Activated CD8-positive, alpha-beta T cell treated with anti-CD3 and anti-CD28 coated beads, Interleukin-2, amount 10 ng/mL, durations not matched to agents 7 days and 5 days (primary cell): Measurements from ENCODE around the gene TECPR2. TPM values are rescaled to one million over a fixed set of nuclear protein-coding genes. Genes with fewer than 3 reads are reported as not detected.

Experiments used
- ATAC-seq: fragments of 150-1000 bp; cut with Tn5 transposase; one replicate; pipeline ENCODE4 v1.10.0; 2021; ENCODE audit warnings: moderate library complexity
- CTCF ChIA-PET: fragments of 350-600 bp; sonication (Branson Sonifier 250); formaldehyde crosslinking; loops from one replicate; lab custom pipeline; 2021; ENCODE audit warnings: antibody characterized with exemption; lab: Charles Lee
- POLR2A ChIA-PET: fragments of 350-600 bp; sonication (Branson Sonifier 250); formaldehyde crosslinking; loops from one replicate; lab custom pipeline; 2021; ENCODE audit warnings: antibody characterized with exemption; lab: Charles Lee
- DNase-seq: peaks from one replicate; pipeline ENCODE4 v3.0.0-alpha.2; 2020
- H3K27ac Mint-ChIP-seq: one replicate; pipeline ENCODE4 v1.8.0; 2021; ENCODE audit warnings: mild to moderate bottlenecking, mixed read lengths
- H3K27me3 Mint-ChIP-seq: one replicate; pipeline ENCODE4 v1.8.0; 2021; ENCODE audit warnings: low read depth, mixed read lengths
- H3K36me3 Mint-ChIP-seq: one replicate; pipeline ENCODE4 v1.8.0; 2021; ENCODE audit warnings: low read depth, mixed read lengths
- H3K4me1 Mint-ChIP-seq: one replicate; pipeline ENCODE4 v1.8.0; 2021; ENCODE audit warnings: low read depth, mixed read lengths
- H3K4me3 Mint-ChIP-seq: one replicate; pipeline ENCODE4 v1.8.0; 2021; ENCODE audit warnings: mild to moderate bottlenecking, mixed read lengths
- H3K9me3 Mint-ChIP-seq: one replicate; pipeline ENCODE4 v1.8.0; 2022; ENCODE audit warnings: mixed read lengths; ENCODE audit not compliant: insufficient read depth
- total RNA-seq, 2 experiments: library from RNA; stranded (reverse); gene quantifications; one replicate each; pipeline ENCODE4 v1.2.3, GENCODE V29; 2021

The TECPR2 gene
- total RNA-seq, 2 experiments from 2014 or later = 8.0 to 9.4 TPM

- POLR2A ChIA-PET = no interaction called here
- CTCF ChIA-PET = interaction anchor here (1.0 to 1.8 kb wide), 3 partner anchors 10 to 62 kb away, joined by 4 to 8 read pairs (median 4); partner anchors contain the start of gene ANKRD9
- DNase-seq (peak; percentile 47), ATAC-seq (peak; percentile 36)
- Mint-ChIP-seq H3K4me1 (peaks cover 20% of the 10 kb centered on the region), H3K27ac (peak overlapping the region; percentile 39), H3K27me3 (no peaks in the 10 kb centered on the region), H3K4me3 (no peak overlapping the region), H3K9me3 (no peaks in the 10 kb centered on the region), H3K36me3 (peaks cover 5% of the 10 kb centered on the region)
Observed at GRCh38 chr14:102500158-102500662, 137.5 kb downstream of the TECPR2 start.

- CTCF ChIA-PET = interaction anchor here (1.0 to 1.8 kb wide), 3 partner anchors 9 to 62 kb away, joined by 4 to 8 read pairs (median 4); partner anchors contain the start of gene ANKRD9
- H3K4me1 Mint-ChIP-seq = peaks cover 20% of the 10 kb centered on the region
- POLR2A ChIA-PET = no interaction called here
- H3K4me3 Mint-ChIP-seq = no peak overlapping the region
- H3K9me3 Mint-ChIP-seq = no peaks in the 10 kb centered on the region
- peaks cover 5% of the 10 kb centered on the region for H3K36me3 Mint-ChIP-seq
- H3K27ac Mint-ChIP-seq = peak overlapping the region; percentile 39
- no peak for ATAC-seq
- DNase-seq = no peak
- no peaks in the 10 kb centered on the region for H3K27me3 Mint-ChIP-seq
Observed at GRCh38 chr14:102500713-102501112, 138.0 kb downstream of the TECPR2 start.

- Mint-ChIP-seq H3K4me1 (peaks cover 20% of the 10 kb centered on the region), H3K4me3 (no peak overlapping the region), H3K9me3 (no peaks in the 10 kb centered on the region), H3K27ac (no peak overlapping the region), H3K36me3 (peaks cover 8% of the 10 kb centered on the region), H3K27me3 (no peaks in the 10 kb centered on the region)
- no peak for DNase-seq
- no peak for ATAC-seq
- POLR2A ChIA-PET = no interaction called here
- CTCF ChIA-PET = interaction anchor here (1.2 to 1.8 kb wide), 2 partner anchors 63 to 93 kb away, joined by 4 to 8 read pairs; no protein-coding TSS in a partner anchor
Observed at GRCh38 chr14:102501751-102502315, 139.1 kb downstream of the TECPR2 start.

- Mint-ChIP-seq H3K4me1 (peaks cover 20% of the 10 kb centered on the region), H3K36me3 (peaks cover 8% of the 10 kb centered on the region), H3K9me3 (no peaks in the 10 kb centered on the region), H3K4me3 (no peak overlapping the region), H3K27ac (no peak overlapping the region), H3K27me3 (no peaks in the 10 kb centered on the region)
- POLR2A ChIA-PET = no interaction called here
- DNase-seq (no peak), ATAC-seq (no peak)
- CTCF ChIA-PET = interaction anchor here (1.2 kb wide), 1 partner anchor 92 kb away, joined by 4 read pairs; no protein-coding TSS in a partner anchor
Observed at GRCh38 chr14:102502571-102502970, 139.8 kb downstream of the TECPR2 start.

GRCh38 chr14:102503641-102504327, 141.0 kb downstream of the TECPR2 start:
- Mint-ChIP-seq H3K9me3 (no peaks in the 10 kb centered on the region), H3K36me3 (peaks cover 9% of the 10 kb centered on the region), H3K27me3 (no peaks in the 10 kb centered on the region), H3K4me3 (no peak overlapping the region), H3K27ac (no peak overlapping the region), H3K4me1 (peaks cover 24% of the 10 kb centered on the region)
- ChIA-PET CTCF (interaction anchor here (1.4 kb wide), 1 partner anchor 66 kb away, joined by 3 read pairs; no protein-coding TSS in a partner anchor), POLR2A (no interaction called here)
- ATAC-seq (no peak), DNase-seq (no peak)

- CTCF ChIA-PET = interaction anchor here (1.4 kb wide), 1 partner anchor 67 kb away, joined by 3 read pairs; no protein-coding TSS in a partner anchor
- no peaks in the 10 kb centered on the region for H3K27me3 Mint-ChIP-seq
- DNase-seq (no peak), ATAC-seq (no peak)
- POLR2A ChIA-PET = no interaction called here
- peaks cover 23% of the 10 kb centered on the region for H3K4me1 Mint-ChIP-seq
- H3K27ac Mint-ChIP-seq = no peak overlapping the region
- H3K36me3 Mint-ChIP-seq = peaks cover 5% of the 10 kb centered on the region
- no peaks in the 10 kb centered on the region for H3K9me3 Mint-ChIP-seq
- no peak overlapping the region for H3K4me3 Mint-ChIP-seq
Observed at GRCh38 chr14:102504328-102504999, 141.7 kb downstream of the TECPR2 start.

GRCh38 chr14:102505000-102505619, 142.4 kb downstream of the TECPR2 start:
- Mint-ChIP-seq H3K27ac (no peak overlapping the region), H3K9me3 (no peaks in the 10 kb centered on the region), H3K27me3 (no peaks in the 10 kb centered on the region), H3K4me3 (no peak overlapping the region), H3K4me1 (peaks cover 19% of the 10 kb centered on the region), H3K36me3 (peaks cover 5% of the 10 kb centered on the region)
- no peak for ATAC-seq
- ChIA-PET POLR2A (no interaction called here), CTCF (interaction anchor here (1.4 kb wide), 1 partner anchor 67 kb away, joined by 3 read pairs; no protein-coding TSS in a partner anchor)
- DNase-seq = no peak

GRCh38 chr14:102505775-102506625, 143.3 kb downstream of the TECPR2 start:
- DNase-seq (no peak), ATAC-seq (no peak)
- H3K36me3 Mint-ChIP-seq = peaks cover 5% of the 10 kb centered on the region
- CTCF ChIA-PET = interaction anchor here (1.0 kb wide), 1 partner anchor 17 kb away, joined by 3 read pairs; no protein-coding TSS in a partner anchor
- peaks cover 19% of the 10 kb centered on the region for H3K4me1 Mint-ChIP-seq
- H3K9me3 Mint-ChIP-seq = no peaks in the 10 kb centered on the region
- no peaks in the 10 kb centered on the region for H3K27me3 Mint-ChIP-seq
- no peak overlapping the region for H3K4me3 Mint-ChIP-seq
- POLR2A ChIA-PET = no interaction called here
- no peak overlapping the region for H3K27ac Mint-ChIP-seq

- no peaks in the 10 kb centered on the region for H3K9me3 Mint-ChIP-seq
- POLR2A ChIA-PET = no interaction called here
- H3K27me3 Mint-ChIP-seq = no peaks in the 10 kb centered on the region
- no peak overlapping the region for H3K4me3 Mint-ChIP-seq
- ATAC-seq (no peak), DNase-seq (no peak)
- peaks cover 16% of the 10 kb centered on the region for H3K4me1 Mint-ChIP-seq
- H3K36me3 Mint-ChIP-seq = peaks cover 5% of the 10 kb centered on the region
- CTCF ChIA-PET = interaction anchor here (1.0 kb wide), 1 partner anchor 17 kb away, joined by 3 read pairs; no protein-coding TSS in a partner anchor
- H3K27ac Mint-ChIP-seq = no peak overlapping the region
Observed at GRCh38 chr14:102506626-102506925, 143.8 kb downstream of the TECPR2 start.

- Mint-ChIP-seq H3K27me3 (no peaks in the 10 kb centered on the region), H3K27ac (no peak overlapping the region), H3K4me3 (no peak overlapping the region), H3K4me1 (peaks cover 16% of the 10 kb centered on the region), H3K9me3 (no peaks in the 10 kb centered on the region), H3K36me3 (peaks cover 5% of the 10 kb centered on the region)
- CTCF ChIA-PET = interaction anchor here (1.0 to 1.2 kb wide), 2 partner anchors 16 to 70 kb away, joined by 3 read pairs; no protein-coding TSS in a partner anchor
- no peak for ATAC-seq
- DNase-seq = no peak
- POLR2A ChIA-PET = no interaction called here
Observed at GRCh38 chr14:102507081-102507856, 144.5 kb downstream of the TECPR2 start.
